ENCODE measurements around the gene AK5.

The AK5 gene

DNA sequence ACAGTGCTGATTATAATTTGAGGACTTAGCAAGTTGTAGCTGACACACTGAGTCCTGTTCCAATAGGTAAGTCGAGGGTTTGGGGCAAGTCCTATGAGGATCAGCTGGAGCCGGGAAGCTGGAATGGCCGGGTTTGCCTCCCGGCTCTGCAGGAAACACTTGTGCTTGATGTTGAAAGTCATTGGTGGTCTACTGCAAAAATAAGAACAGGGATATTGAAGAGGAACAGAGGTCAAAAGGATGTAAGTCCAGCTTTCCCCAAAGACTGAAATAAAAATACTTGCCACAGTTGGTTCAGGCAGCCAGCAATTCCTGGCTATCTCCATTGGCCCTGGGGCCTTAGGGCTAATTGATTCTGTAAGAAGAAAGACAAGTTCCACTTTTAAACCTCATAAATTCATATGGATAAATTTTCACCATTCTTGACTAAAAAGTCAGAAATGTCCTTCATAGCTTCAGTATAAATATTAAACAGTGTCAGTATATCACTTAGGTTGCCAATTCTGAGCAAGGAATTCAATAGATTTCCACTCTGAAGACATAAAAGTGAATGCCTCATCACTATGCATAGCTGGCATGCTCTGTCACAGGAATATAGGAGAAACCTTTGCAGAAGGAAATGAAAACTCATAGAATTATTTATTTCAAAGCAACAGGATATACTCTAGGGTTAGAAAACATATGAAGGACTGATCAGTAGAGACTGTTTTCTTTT is 165.2 kb downstream of the AK5 start:
- TF ChIP-seq, protein P1, sequence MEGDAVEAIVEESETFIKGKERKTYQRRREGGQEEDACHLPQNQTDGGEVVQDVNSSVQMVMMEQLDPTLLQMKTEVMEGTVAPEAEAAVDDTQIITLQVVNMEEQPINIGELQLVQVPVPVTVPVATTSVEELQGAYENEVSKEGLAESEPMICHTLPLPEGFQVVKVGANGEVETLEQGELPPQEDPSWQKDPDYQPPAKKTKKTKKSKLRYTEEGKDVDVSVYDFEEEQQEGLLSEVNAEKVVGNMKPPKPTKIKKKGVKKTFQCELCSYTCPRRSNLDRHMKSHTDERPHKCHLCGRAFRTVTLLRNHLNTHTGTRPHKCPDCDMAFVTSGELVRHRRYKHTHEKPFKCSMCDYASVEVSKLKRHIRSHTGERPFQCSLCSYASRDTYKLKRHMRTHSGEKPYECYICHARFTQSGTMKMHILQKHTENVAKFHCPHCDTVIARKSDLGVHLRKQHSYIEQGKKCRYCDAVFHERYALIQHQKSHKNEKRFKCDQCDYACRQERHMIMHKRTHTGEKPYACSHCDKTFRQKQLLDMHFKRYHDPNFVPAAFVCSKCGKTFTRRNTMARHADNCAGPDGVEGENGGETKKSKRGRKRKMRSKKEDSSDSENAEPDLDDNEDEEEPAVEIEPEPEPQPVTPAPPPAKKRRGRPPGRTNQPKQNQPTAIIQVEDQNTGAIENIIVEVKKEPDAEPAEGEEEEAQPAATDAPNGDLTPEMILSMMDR (IDR thresholded peaks at IDR 0.05; ENCODE audit: low read depth, low read length) = no peak
- Histone ChIP-seq H3K4me1 (no peaks in the 10 kb centered on the region), H3K4me3 (ENCODE audit: low read depth, low read length) (no peak overlapping the region), H3K36me3 (no peaks in the 10 kb centered on the region), H3K9me3 (no peaks in the 10 kb centered on the region), H3K27me3 (no peaks in the 10 kb centered on the region)
- no peak for DNase-seq

DNA sequence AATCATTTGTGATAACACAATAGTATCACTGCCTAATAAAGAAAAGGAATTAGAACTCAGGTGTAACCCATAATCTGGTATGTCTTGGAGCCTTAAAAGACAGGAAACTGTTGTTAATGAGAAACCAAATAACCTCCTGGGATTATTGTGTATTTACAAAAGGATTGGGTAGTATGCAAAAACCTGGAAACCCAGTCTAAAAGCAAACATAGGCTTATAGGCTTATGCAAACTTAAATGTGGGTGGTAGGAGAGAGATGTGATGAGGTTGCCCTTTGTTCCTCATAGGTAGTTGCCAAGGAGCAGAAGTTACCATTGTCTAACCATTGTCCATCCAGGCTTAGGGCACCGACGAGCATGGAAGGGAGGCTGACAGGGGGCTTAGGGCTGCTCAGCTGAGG is 165.8 kb downstream of the AK5 start:
- H3K27me3 ChIP-seq = no peaks in the 10 kb centered on the region
- TF ChIP-seq, protein P1 (IDR thresholded peaks at IDR 0.05; ENCODE audit: low read depth, low read length) = no peak
- DNase-seq = no peak
- no peaks in the 10 kb centered on the region for H3K4me1 ChIP-seq
- no peaks in the 10 kb centered on the region for H3K9me3 ChIP-seq
- no peak overlapping the region for H3K4me3 ChIP-seq (ENCODE audit: low read depth, low read length)
- no peaks in the 10 kb centered on the region for H3K36me3 ChIP-seq

DNA sequence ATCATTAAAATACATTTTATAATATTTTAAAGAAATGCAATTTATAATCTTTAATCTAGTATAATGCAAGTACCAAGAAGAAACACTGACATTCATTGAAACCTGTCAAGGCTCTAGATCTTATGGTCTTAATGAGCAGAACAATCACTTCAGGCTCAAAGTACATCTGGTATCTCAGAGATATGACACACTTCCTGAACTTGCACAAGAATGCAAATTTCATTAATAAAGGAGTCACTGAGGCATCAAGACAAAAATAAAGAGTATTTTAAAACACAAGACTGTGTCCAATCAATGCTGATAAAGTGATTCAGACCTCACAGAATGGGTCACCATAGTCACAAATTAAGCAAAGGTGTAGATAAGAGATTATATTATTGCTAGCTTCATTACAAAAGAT is 178.1 kb downstream of the AK5 start:
- no peaks in the 10 kb centered on the region for H3K4me1 ChIP-seq
- no peak overlapping the region for H3K4me3 ChIP-seq (ENCODE audit: low read depth, low read length)
- no peak for DNase-seq
- TF ChIP-seq, protein P1 (IDR thresholded peaks at IDR 0.05; ENCODE audit: low read depth, low read length) = no peak
- H3K27me3 ChIP-seq = no peaks in the 10 kb centered on the region
- no peaks in the 10 kb centered on the region for H3K36me3 ChIP-seq
- H3K9me3 ChIP-seq = no peaks in the 10 kb centered on the region

DNA sequence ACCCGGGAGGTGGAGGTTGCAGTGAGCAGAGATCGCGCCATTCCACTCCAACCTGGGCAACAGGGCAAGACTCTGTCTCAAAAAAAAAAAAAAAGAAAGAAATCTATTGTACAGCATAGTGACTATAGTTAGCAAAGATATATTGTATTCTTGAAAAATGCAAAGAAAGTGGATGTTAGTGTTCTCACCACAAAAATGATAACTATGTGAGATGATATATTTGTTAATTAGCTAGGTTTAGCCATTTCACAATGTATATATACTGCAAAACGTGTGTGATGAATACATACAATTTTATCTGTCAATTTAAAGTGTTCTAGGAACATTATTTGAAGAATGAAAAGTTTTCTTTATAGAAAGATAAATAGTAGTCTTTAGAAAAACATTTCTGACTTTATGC is 179.9 kb downstream of the AK5 start:
- Histone ChIP-seq H3K4me1 (no peaks in the 10 kb centered on the region), H3K9me3 (no peaks in the 10 kb centered on the region), H3K36me3 (no peaks in the 10 kb centered on the region), H3K4me3 (ENCODE audit: low read depth, low read length) (no peak overlapping the region), H3K27me3 (no peaks in the 10 kb centered on the region)
- TF ChIP-seq, protein P1 (IDR thresholded peaks at IDR 0.05; ENCODE audit: low read depth, low read length) = no peak
- DNase-seq = no peak

DNA sequence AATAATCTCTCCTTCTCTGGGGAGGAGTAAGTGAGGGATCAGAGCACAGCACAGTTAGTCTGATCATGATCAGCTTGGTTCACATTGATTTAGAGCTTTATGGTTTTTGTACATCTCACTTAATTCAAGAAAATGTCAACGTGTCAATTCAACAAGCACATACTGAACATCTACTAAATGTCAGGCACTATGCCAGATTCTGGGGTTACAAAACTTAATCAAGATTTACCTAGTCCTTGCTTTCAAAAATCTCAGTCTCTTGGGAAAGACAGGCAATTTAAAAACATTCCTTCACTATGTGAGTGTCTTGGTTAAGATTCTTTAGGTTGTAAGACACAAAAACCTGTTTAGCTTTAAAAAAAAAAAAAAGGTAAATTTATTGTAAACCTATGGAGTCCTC is 181.4 kb downstream of the AK5 start:
- Histone ChIP-seq H3K36me3 (no peaks in the 10 kb centered on the region), H3K4me3 (ENCODE audit: low read depth, low read length) (no peak overlapping the region), H3K4me1 (no peaks in the 10 kb centered on the region), H3K9me3 (no peaks in the 10 kb centered on the region), H3K27me3 (no peaks in the 10 kb centered on the region)
- DNase-seq = no peak
- TF ChIP-seq, protein P1 (IDR thresholded peaks at IDR 0.05; ENCODE audit: low read depth, low read length) = no peak

DNA sequence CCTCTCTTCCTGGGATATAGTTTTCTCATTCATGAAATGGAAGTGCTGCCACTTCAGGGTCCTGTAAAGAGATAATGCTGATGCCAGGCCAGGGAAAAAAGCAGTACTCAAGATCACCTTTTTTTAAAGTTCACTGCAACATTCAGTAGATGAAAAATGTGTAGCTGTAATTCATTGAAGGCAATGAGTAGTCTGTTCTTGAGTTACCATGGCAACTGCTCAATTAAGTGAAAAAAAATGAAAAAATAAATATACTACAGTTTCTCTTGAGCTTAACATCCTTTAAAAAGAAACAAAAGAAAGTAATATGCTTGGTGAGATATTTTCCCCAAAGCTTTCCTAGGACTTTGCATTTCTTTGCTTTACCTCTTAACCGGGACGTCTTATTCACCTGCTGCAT is 183.3 kb downstream of the AK5 start:
- TF ChIP-seq, protein P1 (IDR thresholded peaks at IDR 0.05; ENCODE audit: low read depth, low read length) = no peak
- H3K4me3 ChIP-seq (ENCODE audit: low read depth, low read length) = no peak overlapping the region
- no peaks in the 10 kb centered on the region for H3K36me3 ChIP-seq
- H3K27me3 ChIP-seq = no peaks in the 10 kb centered on the region
- H3K4me1 ChIP-seq = no peaks in the 10 kb centered on the region
- DNase-seq = no peak
- H3K9me3 ChIP-seq = no peaks in the 10 kb centered on the region
